IMR-90 (cell line): Measurements from ENCODE around the gene PDE11A. TPM values are rescaled to one million over a fixed set of nuclear protein-coding genes. Genes with fewer than 3 reads are reported as not detected.
A peak's percentile ranks its signal among the peaks of the same experiment; 100 is the strongest.

Experiments
- ATAC-seq: fragments of 200-7000 bp; cut with Tn5 transposase; 2 replicates; pipeline ENCODE4 v1.9.1; 2020; ENCODE audit warnings: low read depth, mild to moderate bottlenecking, moderate library complexity
- BruUV-seq: library from RNA; stranded (reverse); fragments of 400-500 nt; replicated peaks from 2 replicates; lab custom pipeline; 2021; lab: Mats Ljungman, UMichigan
- CTCF ChIA-PET: fragments of 300-600 bp; formaldehyde crosslinking; extraction: SDS; loops from one replicate; lab custom pipeline; 2021; ENCODE audit warnings: antibody characterized with exemption; lab: Yijun Ruan, JAX
- POLR2A ChIA-PET: fragments of 300-600 bp; sonication (Branson Sonifier 250); formaldehyde crosslinking; loops from one replicate; lab custom pipeline; 2022; ENCODE audit warnings: antibody characterized with exemption; ENCODE audit not compliant: unreplicated experiment; lab: Charles Lee
- DNase-seq: peaks from one replicate; pipeline ENCODE4 v3.0.0; 2013
- H2AFZ ChIP-seq: replicated peaks from 2 replicates; pipeline ENCODE3; 2013; ENCODE audit warnings: low read length, mild to moderate bottlenecking; ENCODE audit not compliant: poor library complexity
- H2AK5ac ChIP-seq: 2 replicates; pipeline ENCODE4 v1.6.1; 2013; ENCODE audit warnings: low read depth, low read length, inconsistent platforms
- H2AK9ac ChIP-seq: replicated peaks from 2 replicates; pipeline ENCODE3; 2013; ENCODE audit warnings: mild to moderate bottlenecking, low read depth, low read length, moderate library complexity; ENCODE audit not compliant: poor library complexity
- H2BK120ac ChIP-seq: 2 replicates; pipeline ENCODE4 v1.6.1; 2013; ENCODE audit warnings: low read depth, low read length, inconsistent platforms
- H2BK15ac ChIP-seq: 3 replicates; pipeline ENCODE4 v1.6.1; 2013; ENCODE audit warnings: low read depth, low read length, inconsistent platforms
- H2BK20ac ChIP-seq: 2 replicates; pipeline ENCODE4 v1.6.1; 2013; ENCODE audit warnings: low read depth, mild to moderate bottlenecking, inconsistent platforms, low read length, moderate library complexity
- H2BK5ac ChIP-seq: 2 replicates; pipeline ENCODE4 v1.6.1; 2013; ENCODE audit warnings: mild to moderate bottlenecking, low read depth, low read length, inconsistent platforms; ENCODE audit not compliant: poor library complexity, severe bottlenecking
- H3K14ac ChIP-seq: replicated peaks from 2 replicates; pipeline ENCODE4 v1.6.1; 2013; ENCODE audit warnings: low read depth, low read length, inconsistent platforms
- H3K18ac ChIP-seq: 2 replicates; pipeline ENCODE4 v1.6.1; 2013; ENCODE audit warnings: low read depth, low read length, control low read depth
- H3K23ac ChIP-seq: 2 replicates; pipeline ENCODE4 v1.6.1; 2013; ENCODE audit warnings: low read depth, low read length, inconsistent platforms
- H3K27ac ChIP-seq: 2 replicates; pipeline ENCODE4 v1.5.1; 2013; ENCODE audit warnings: mild to moderate bottlenecking, control low read depth, low read length; ENCODE audit not compliant: insufficient read depth
- H3K27me3 ChIP-seq: 2 replicates; pipeline ENCODE4 v1.6.1; 2013; ENCODE audit warnings: low read length; ENCODE audit not compliant: control insufficient read depth, insufficient read depth
- H3K36me3 ChIP-seq: 2 replicates; pipeline ENCODE4 v1.6.1; 2013; ENCODE audit warnings: low read length, mixed read lengths; ENCODE audit not compliant: control insufficient read depth, insufficient read depth
- H3K4ac ChIP-seq: 2 replicates; pipeline ENCODE4 v1.6.1; 2013; ENCODE audit warnings: low read depth, low read length, inconsistent platforms
- H3K4me1 ChIP-seq: 2 replicates; pipeline ENCODE4 v1.6.1; 2013; ENCODE audit warnings: low read length, mixed read lengths; ENCODE audit not compliant: control insufficient read depth, insufficient read depth
- H3K4me2 ChIP-seq: 2 replicates; pipeline ENCODE4 v1.6.1; 2013; ENCODE audit warnings: low read depth, mild to moderate bottlenecking, control low read depth, low read length, moderate library complexity
- H3K4me3 ChIP-seq: 2 replicates; pipeline ENCODE4 v1.5.1; 2013; ENCODE audit warnings: low read depth, mild to moderate bottlenecking, control low read depth, low read length, moderate library complexity; ENCODE audit not compliant: insufficient read depth
- H3K56ac ChIP-seq: 2 replicates; pipeline ENCODE4 v1.6.1; 2013; ENCODE audit warnings: low read length, inconsistent platforms; ENCODE audit not compliant: insufficient read depth; ENCODE audit errors: extremely low read depth
- H3K79me1 ChIP-seq, 2 experiments: 2 replicates each; pipeline ENCODE4 v1.6.1; 2013; ENCODE audit warnings: low read length in 2 of 2, inconsistent platforms in 1 of 2, low read depth in 1 of 2
- H3K9ac ChIP-seq: 2 replicates; pipeline ENCODE4 v1.6.1; 2013; ENCODE audit warnings: low read depth, low read length, control low read depth
- H3K9me1 ChIP-seq: 2 replicates; pipeline ENCODE4 v1.6.1; 2013; ENCODE audit warnings: low read length, inconsistent platforms; ENCODE audit not compliant: insufficient read depth
- H3K9me3 ChIP-seq: 2 replicates; pipeline ENCODE4 v1.6.1; 2013; ENCODE audit warnings: low read length; ENCODE audit not compliant: control insufficient read depth, insufficient read depth
- H4K20me1 ChIP-seq: 2 replicates; pipeline ENCODE4 v1.6.1; 2013; ENCODE audit warnings: low read length, inconsistent platforms; ENCODE audit not compliant: insufficient read depth
- H4K5ac ChIP-seq: 2 replicates; pipeline ENCODE4 v1.6.1; 2013; ENCODE audit warnings: mild to moderate bottlenecking, low read depth, low read length, control low read depth
- H4K8ac ChIP-seq, 2 experiments: 2 replicates each; pipeline ENCODE4 v1.6.1; 2013; ENCODE audit warnings: low read depth in 2 of 2, low read length in 2 of 2, control low read depth in 1 of 2, inconsistent platforms in 1 of 2
- H4K91ac ChIP-seq: 2 replicates; pipeline ENCODE4 v1.6.1; 2013; ENCODE audit warnings: low read depth, low read length, inconsistent platforms; ENCODE audit not compliant: insufficient read depth
- CEBPB ChIP-seq: IDR thresholded peaks from 2 replicates; pipeline ENCODE4 v1.6.1; 2012; ENCODE audit warnings: low read depth, low read length, improper control_type of control experiment
- MAZ ChIP-seq: IDR thresholded peaks from 2 replicates; pipeline ENCODE4 v1.6.1; 2012; ENCODE audit warnings: low read depth, mild to moderate bottlenecking, low read length, improper control_type of control experiment, moderate library complexity, borderline replicate concordance
- NFE2L2 ChIP-seq: fragments of 150-350 bp; IDR thresholded peaks from 2 replicates; pipeline ENCODE4 v1.6.1; 2016; ENCODE audit warnings: low read depth, mild to moderate bottlenecking, low read length
- SMC3 ChIP-seq: fragments of 150-350 bp; IDR thresholded peaks from 2 replicates; pipeline ENCODE4 v1.6.1; 2016; ENCODE audit warnings: low read depth, mild to moderate bottlenecking, antibody characterized with exemption, low read length, moderate library complexity
- WGBS, 2 experiments: methylation state at CpG; one replicate each; pipeline versions ENCODE4 v1.1.5 to v1.1.7; 2013; ENCODE audit warnings: missing lambda C conversion rate in 2 of 2; ENCODE audit not compliant: insufficient read length in 1 of 2; ENCODE audit errors: extremely low coverage in 2 of 2; 5-methylcytosine and 5-hydroxymethylcytosine counted together
- dilution Hi-C: fragments of 300-500 bp; cut with HindIII; formaldehyde crosslinking; loops from one replicate; pipeline ENCODE4 v1.14.3; 2018; ENCODE audit warnings: low sequenced_read_pairs; ENCODE audit not compliant: unreplicated experiment
- in situ Hi-C: fragments of 300-500 bp; cut with MboI; formaldehyde crosslinking; loops from 3 replicates; pipeline ENCODE4 v1.14.3; 2019; ENCODE audit warnings: low sequenced_read_pairs, inconsistent platforms, mixed read lengths
- intact Hi-C: fragments of 100-400 bp; cut with micrococcal nuclease; formaldehyde crosslinking; loops from 2 replicates; pipeline ENCODE4 v1.10.0; 2022
- polyA plus RNA-seq, 3 experiments: library from polyadenylated mRNA; depleted of rRNA; stranded (reverse); fragments of >200 nt; gene quantifications; 2 replicates each; pipeline ENCODE4 v1.2.3, GENCODE V29; 2012; ENCODE audit warnings: low replicate concordance in 1 of 3
- total RNA-seq: library from RNA; depleted of rRNA; stranded (reverse); fragments of >200 nt; gene quantifications from 2 replicates; pipeline ENCODE4 v1.2.3, GENCODE V29; 2012

The PDE11A gene
- total and polyA plus RNA-seq, 2 of the 4 experiments (the other 2 are of a cell fraction): 0.21 to 0.72 TPM

DNA sequence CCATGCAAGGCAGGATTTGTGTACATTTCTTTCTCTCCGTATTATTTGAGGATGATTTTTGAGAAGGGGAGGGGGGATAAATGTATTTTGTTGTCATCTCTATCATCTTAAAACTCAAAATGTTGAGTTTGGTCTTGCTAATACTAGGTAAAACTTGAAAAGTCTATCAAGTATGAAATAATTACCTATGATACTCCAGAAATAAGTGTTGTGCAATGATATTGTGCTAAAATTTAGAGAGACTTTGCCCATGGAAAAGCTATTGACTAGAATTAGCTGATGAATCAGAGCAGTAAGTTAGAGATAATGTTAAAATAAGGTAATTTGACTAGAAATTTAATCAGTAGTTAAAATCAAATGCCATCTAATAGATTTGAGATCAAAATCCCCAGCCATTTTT, 356.1 kb downstream of the PDE11A start:
- WGBS, 2 experiments: no CpG with 5 or more reads among the region's 1 CpG
- no peak overlapping the region for H3K4ac ChIP-seq
- H3K79me1 ChIP-seq: no peaks in the 10 kb centered on the region
- H3K27ac ChIP-seq: no peak overlapping the region
- no peaks in the 10 kb centered on the region for H4K20me1 ChIP-seq
- no peak overlapping the region for H2BK15ac ChIP-seq
- no peaks in the 10 kb centered on the region for H3K9me1 ChIP-seq
- no peak overlapping the region for H3K9ac ChIP-seq
- H3K4me2 ChIP-seq: no peak overlapping the region
- no peak overlapping the region for H3K18ac ChIP-seq
- in situ Hi-C loops (no loop called here), intact Hi-C loops (no loop called here), dilution Hi-C loops (no loop called here)
- POLR2A ChIA-PET: no interaction called here
- H2AK5ac ChIP-seq: no peak overlapping the region
- no peak overlapping the region for H3K23ac ChIP-seq
- H3K4me1 ChIP-seq: no peaks in the 10 kb centered on the region
- no peaks in the 10 kb centered on the region for H3K9me3 ChIP-seq
- peak; percentile 30; the same call in 1 of the 2 replicates for TF ChIP-seq CEBPB
- no peak for TF ChIP-seq NFE2L2
- no peak for TF ChIP-seq MAZ
- TF ChIP-seq SMC3: no peak
- H3K4me3 ChIP-seq: no peak overlapping the region
- no peak overlapping the region for H3K14ac ChIP-seq
- no peak overlapping the region for H2AFZ ChIP-seq
- H4K5ac ChIP-seq: no peak overlapping the region
- no peaks in the 10 kb centered on the region for H3K36me3 ChIP-seq
- H3K27me3 ChIP-seq: no peaks in the 10 kb centered on the region; the same call in 1 of the 2 replicates
- H4K91ac ChIP-seq: no peak overlapping the region
- H2BK5ac ChIP-seq: no peak overlapping the region
- no TSS peak for BruUV-seq
- no peak overlapping the region for H2BK20ac ChIP-seq
- no peak overlapping the region for H2AK9ac ChIP-seq
- CTCF ChIA-PET: no interaction called here
- H2BK120ac ChIP-seq: no peak overlapping the region
- no peak overlapping the region for H3K56ac ChIP-seq
- DNase-seq (no peak), ATAC-seq (no peak)
- no peak overlapping the region for H4K8ac ChIP-seq
